ENCODE results near the gene RALGAPA1.
"Not testable (repeated sequence)": the region's sequence is repeated elsewhere in the genome, so short reads cannot be mapped to it uniquely, and the experiment has no call there.

DNA sequence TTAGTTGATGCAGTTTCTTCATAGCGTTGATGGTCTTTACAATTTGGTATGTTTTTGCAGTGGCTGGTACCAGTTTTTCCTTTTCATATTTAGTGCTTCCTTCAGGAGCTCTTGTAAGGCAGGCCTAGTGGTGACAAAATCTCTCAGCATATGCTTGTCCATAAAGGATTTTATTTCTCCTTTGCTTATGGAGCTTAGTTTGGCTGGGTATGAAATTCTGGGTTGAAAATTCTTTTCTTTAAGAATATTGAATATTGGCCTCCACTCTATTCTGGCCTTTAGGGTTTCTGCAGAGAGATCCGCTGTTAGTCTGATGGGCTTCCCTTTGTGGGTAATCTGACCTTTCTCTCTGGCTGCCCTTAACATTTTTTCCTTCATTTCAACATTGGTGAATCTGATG is 33.1 kb upstream of the RALGAPA1 start:
- not testable (repeated sequence) for TF ChIP-seq SMAD4, NR2C2, GABPB1 (CRISPR knock-in tag; IDR thresholded peaks at IDR 0.05)
- TF ChIP-seq, protein P1, sequence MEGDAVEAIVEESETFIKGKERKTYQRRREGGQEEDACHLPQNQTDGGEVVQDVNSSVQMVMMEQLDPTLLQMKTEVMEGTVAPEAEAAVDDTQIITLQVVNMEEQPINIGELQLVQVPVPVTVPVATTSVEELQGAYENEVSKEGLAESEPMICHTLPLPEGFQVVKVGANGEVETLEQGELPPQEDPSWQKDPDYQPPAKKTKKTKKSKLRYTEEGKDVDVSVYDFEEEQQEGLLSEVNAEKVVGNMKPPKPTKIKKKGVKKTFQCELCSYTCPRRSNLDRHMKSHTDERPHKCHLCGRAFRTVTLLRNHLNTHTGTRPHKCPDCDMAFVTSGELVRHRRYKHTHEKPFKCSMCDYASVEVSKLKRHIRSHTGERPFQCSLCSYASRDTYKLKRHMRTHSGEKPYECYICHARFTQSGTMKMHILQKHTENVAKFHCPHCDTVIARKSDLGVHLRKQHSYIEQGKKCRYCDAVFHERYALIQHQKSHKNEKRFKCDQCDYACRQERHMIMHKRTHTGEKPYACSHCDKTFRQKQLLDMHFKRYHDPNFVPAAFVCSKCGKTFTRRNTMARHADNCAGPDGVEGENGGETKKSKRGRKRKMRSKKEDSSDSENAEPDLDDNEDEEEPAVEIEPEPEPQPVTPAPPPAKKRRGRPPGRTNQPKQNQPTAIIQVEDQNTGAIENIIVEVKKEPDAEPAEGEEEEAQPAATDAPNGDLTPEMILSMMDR (IDR thresholded peaks at IDR 0.05) = not testable (repeated sequence)
- TF ChIP-seq, protein P2, sequence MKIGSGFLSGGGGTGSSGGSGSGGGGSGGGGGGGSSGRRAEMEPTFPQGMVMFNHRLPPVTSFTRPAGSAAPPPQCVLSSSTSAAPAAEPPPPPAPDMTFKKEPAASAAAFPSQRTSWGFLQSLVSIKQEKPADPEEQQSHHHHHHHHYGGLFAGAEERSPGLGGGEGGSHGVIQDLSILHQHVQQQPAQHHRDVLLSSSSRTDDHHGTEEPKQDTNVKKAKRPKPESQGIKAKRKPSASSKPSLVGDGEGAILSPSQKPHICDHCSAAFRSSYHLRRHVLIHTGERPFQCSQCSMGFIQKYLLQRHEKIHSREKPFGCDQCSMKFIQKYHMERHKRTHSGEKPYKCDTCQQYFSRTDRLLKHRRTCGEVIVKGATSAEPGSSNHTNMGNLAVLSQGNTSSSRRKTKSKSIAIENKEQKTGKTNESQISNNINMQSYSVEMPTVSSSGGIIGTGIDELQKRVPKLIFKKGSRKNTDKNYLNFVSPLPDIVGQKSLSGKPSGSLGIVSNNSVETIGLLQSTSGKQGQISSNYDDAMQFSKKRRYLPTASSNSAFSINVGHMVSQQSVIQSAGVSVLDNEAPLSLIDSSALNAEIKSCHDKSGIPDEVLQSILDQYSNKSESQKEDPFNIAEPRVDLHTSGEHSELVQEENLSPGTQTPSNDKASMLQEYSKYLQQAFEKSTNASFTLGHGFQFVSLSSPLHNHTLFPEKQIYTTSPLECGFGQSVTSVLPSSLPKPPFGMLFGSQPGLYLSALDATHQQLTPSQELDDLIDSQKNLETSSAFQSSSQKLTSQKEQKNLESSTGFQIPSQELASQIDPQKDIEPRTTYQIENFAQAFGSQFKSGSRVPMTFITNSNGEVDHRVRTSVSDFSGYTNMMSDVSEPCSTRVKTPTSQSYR (CRISPR knock-in tag; IDR thresholded peaks at IDR 0.05) = not testable (repeated sequence)

Measured in WTC11 (cell line).